ENCODE measurements around the gene L2HGDH. TPM values are rescaled to one million over a fixed set of nuclear protein-coding genes. Genes with fewer than 3 reads are reported as not detected.
"Not testable (repeated sequence)": the region's sequence is repeated elsewhere in the genome, so short reads cannot be mapped to it uniquely, and the experiment has no call there.

Gene L2HGDH
- total RNA-seq, 1 donor from 2014 or later, result 13.1 TPM

- no peak for DNase-seq (ENCODE audit: low spot score, unreplicated experiment)
- peaks cover 20% of the 10 kb centered on the region for H3K36me3 Mint-ChIP-seq (ENCODE audit: insufficient read depth)
- H3K27ac Mint-ChIP-seq, result no peak overlapping the region
- TF ChIP-seq CTCF (IDR thresholded peaks at IDR 0.05; ENCODE audit: unreplicated experiment), result no peak
- no peaks in the 10 kb centered on the region for H3K27me3 Mint-ChIP-seq
- H3K4me1 Mint-ChIP-seq (ENCODE audit: low read depth), result no peaks in the 10 kb centered on the region
- no peak overlapping the region for H3K4me3 Mint-ChIP-seq (ENCODE audit: low read depth)
- H3K9me3 Mint-ChIP-seq (ENCODE audit: low read depth), result peaks cover 11% of the 10 kb centered on the region
Observed at GRCh38 chr14:50319293-50319692, 7.3 kb upstream of the L2HGDH start.

- H3K27ac Mint-ChIP-seq, result no peak overlapping the region
- H3K36me3 Mint-ChIP-seq (ENCODE audit: insufficient read depth), result peaks cover 27% of the 10 kb centered on the region
- peak; percentile 68 for TF ChIP-seq CTCF (IDR thresholded peaks at IDR 0.05; ENCODE audit: unreplicated experiment)
- H3K4me3 Mint-ChIP-seq (ENCODE audit: low read depth), result no peak overlapping the region
- H3K4me1 Mint-ChIP-seq (ENCODE audit: low read depth), result peaks cover 5% of the 10 kb centered on the region
- H3K9me3 Mint-ChIP-seq (ENCODE audit: low read depth), result peaks cover 17% of the 10 kb centered on the region
- no peak for DNase-seq (ENCODE audit: low spot score, unreplicated experiment)
- no peaks in the 10 kb centered on the region for H3K27me3 Mint-ChIP-seq
Observed at GRCh38 chr14:50318031-50318626, 6.1 kb upstream of the L2HGDH start.

- Mint-ChIP-seq H3K4me1 (ENCODE audit: low read depth) (peaks cover 15% of the 10 kb centered on the region), H3K4me3 (ENCODE audit: low read depth) (peak overlapping the region; percentile 19), H3K36me3 (ENCODE audit: insufficient read depth) (peaks cover 28% of the 10 kb centered on the region), H3K9me3 (ENCODE audit: low read depth) (peaks cover 17% of the 10 kb centered on the region)
- DNase-seq (ENCODE audit: low spot score, unreplicated experiment); H3K27ac Mint-ChIP-seq; H3K27me3 Mint-ChIP-seq: not testable (repeated sequence)
Observed at GRCh38 chr14:50314098-50314497, 2.1 kb upstream of the L2HGDH start.

GRCh38 chr14:50312734-50313054, 665 bp upstream of the L2HGDH start:
- Mint-ChIP-seq H3K36me3 (ENCODE audit: insufficient read depth) (peaks cover 28% of the 10 kb centered on the region), H3K9me3 (ENCODE audit: low read depth) (peaks cover 17% of the 10 kb centered on the region), H3K4me1 (ENCODE audit: low read depth) (peaks cover 16% of the 10 kb centered on the region), H3K27me3 (no peaks in the 10 kb centered on the region), H3K27ac (peak overlapping the region; percentile 99), H3K4me3 (ENCODE audit: low read depth) (peak overlapping the region; percentile 89)
- TF ChIP-seq CTCF (IDR thresholded peaks at IDR 0.05; ENCODE audit: unreplicated experiment), result no peak
- DNase-seq (ENCODE audit: low spot score, unreplicated experiment), result no peak

GRCh38 chr14:50311337-50311971, 575 bp downstream of the L2HGDH start:
- H3K36me3 Mint-ChIP-seq (ENCODE audit: insufficient read depth), result peaks cover 24% of the 10 kb centered on the region
- H3K4me1 Mint-ChIP-seq (ENCODE audit: low read depth), result peaks cover 16% of the 10 kb centered on the region
- peak overlapping the region; percentile 89 for H3K4me3 Mint-ChIP-seq (ENCODE audit: low read depth)
- H3K27ac Mint-ChIP-seq, result peak overlapping the region; percentile 85
- DNase-seq (ENCODE audit: low spot score, unreplicated experiment), result no peak
- peaks cover 12% of the 10 kb centered on the region for H3K9me3 Mint-ChIP-seq (ENCODE audit: low read depth)
- TF ChIP-seq CTCF (IDR thresholded peaks at IDR 0.05; ENCODE audit: unreplicated experiment), result peak; percentile 81
- H3K27me3 Mint-ChIP-seq, result no peaks in the 10 kb centered on the region

GRCh38 chr14:50310445-50310844, 1.6 kb downstream of the L2HGDH start:
- TF ChIP-seq CTCF (IDR thresholded peaks at IDR 0.05; ENCODE audit: unreplicated experiment), result no peak
- Mint-ChIP-seq H3K27ac (no peak overlapping the region), H3K36me3 (ENCODE audit: insufficient read depth) (peaks cover 17% of the 10 kb centered on the region), H3K4me1 (ENCODE audit: low read depth) (peaks cover 16% of the 10 kb centered on the region), H3K27me3 (no peaks in the 10 kb centered on the region), H3K4me3 (ENCODE audit: low read depth) (peak overlapping the region; percentile 89), H3K9me3 (ENCODE audit: low read depth) (peaks cover 7% of the 10 kb centered on the region)
- no peak for DNase-seq (ENCODE audit: low spot score, unreplicated experiment)

Data from progenitor cell of endocrine pancreas (in vitro differentiated cells).